HFFc6 (cell line): ENCODE data around the gene GRIN3B. TPM values are rescaled to one million over a fixed set of nuclear protein-coding genes. Genes with fewer than 3 reads are reported as not detected.

ENCODE experiments used
- DNase-seq: peaks from one replicate; pipeline ENCODE4 v3.0.0-alpha.2; 2018
- H3K27ac Mint-ChIP-seq: 2 replicates; pipeline ENCODE4 v1.8.0; 2020; ENCODE audit warnings: mild to moderate bottlenecking, mixed read lengths
- H3K27me3 Mint-ChIP-seq: 2 replicates; pipeline ENCODE4 v1.8.0; 2021; ENCODE audit warnings: mild to moderate bottlenecking, moderate library complexity, mixed read lengths; ENCODE audit not compliant: insufficient read depth
- H3K36me3 Mint-ChIP-seq: 2 replicates; pipeline ENCODE4 v1.8.0; 2021; ENCODE audit warnings: low read depth, mixed read lengths
- H3K4me1 Mint-ChIP-seq: 2 replicates; pipeline ENCODE4 v1.8.0; 2020; ENCODE audit warnings: low read depth, mixed read lengths
- H3K4me3 Mint-ChIP-seq: 2 replicates; pipeline ENCODE4 v1.8.0; 2020; ENCODE audit warnings: mild to moderate bottlenecking, moderate library complexity, mixed read lengths
- H3K9me3 Mint-ChIP-seq: 2 replicates; pipeline ENCODE4 v1.8.0; 2020; ENCODE audit warnings: mild to moderate bottlenecking, mixed read lengths
- total RNA-seq, 6 experiments: library from RNA; stranded (reverse); fragmentation: NEBNext Ultra II Directional; extraction: Animal tissue kit (Norgen Biotek cat#: 25700); gene quantifications; 2 replicates in 1 of 6; 3 replicates in 5 of 6; pipeline ENCODE4 v1.2.3, GENCODE V29; 2021
- TF ChIP-seq, protein P1 (sequence below): fragments of 200-600 bp; sonication (generic); IDR thresholded peaks from 2 replicates; pipeline ENCODE4 v1.5.0; 2021; ENCODE audit warnings: antibody characterized with exemption, mild to moderate bottlenecking

GRIN3B gene
- total RNA-seq, 6 experiments from 2014 or later: 0.34 to 0.66 (median 0.41) TPM

DNA sequence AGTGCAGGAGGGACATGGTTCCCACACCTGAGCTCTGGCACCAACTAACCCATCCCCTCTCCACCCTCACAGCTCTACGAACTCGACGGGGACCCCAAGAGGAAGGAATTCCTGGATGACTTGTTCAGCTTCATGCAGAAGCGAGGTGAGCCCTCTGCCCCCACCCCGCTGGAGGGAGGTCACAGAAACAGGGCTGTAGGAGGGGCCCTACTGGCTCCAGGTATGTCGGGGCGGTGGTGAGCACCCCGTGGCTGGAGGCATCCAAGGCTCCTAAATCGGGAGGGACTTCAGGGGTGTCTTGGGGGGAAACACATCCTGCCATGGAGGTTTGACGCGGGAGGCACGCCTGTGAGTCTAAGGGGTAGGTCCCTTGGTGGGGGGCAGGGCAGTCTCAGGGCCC is 40.2 kb upstream of the GRIN3B start:
- no peak for DNase-seq
- Mint-ChIP-seq H3K4me1 (peaks cover 23% of the 10 kb centered on the region), H3K9me3 (peaks cover 1% of the 10 kb centered on the region), H3K4me3 (no peak overlapping the region), H3K36me3 (peaks cover 19% of the 10 kb centered on the region), H3K27ac (no peak overlapping the region), H3K27me3 (no peaks in the 10 kb centered on the region; the same call in 1 of the 2 replicates)
- TF ChIP-seq, protein P1, sequence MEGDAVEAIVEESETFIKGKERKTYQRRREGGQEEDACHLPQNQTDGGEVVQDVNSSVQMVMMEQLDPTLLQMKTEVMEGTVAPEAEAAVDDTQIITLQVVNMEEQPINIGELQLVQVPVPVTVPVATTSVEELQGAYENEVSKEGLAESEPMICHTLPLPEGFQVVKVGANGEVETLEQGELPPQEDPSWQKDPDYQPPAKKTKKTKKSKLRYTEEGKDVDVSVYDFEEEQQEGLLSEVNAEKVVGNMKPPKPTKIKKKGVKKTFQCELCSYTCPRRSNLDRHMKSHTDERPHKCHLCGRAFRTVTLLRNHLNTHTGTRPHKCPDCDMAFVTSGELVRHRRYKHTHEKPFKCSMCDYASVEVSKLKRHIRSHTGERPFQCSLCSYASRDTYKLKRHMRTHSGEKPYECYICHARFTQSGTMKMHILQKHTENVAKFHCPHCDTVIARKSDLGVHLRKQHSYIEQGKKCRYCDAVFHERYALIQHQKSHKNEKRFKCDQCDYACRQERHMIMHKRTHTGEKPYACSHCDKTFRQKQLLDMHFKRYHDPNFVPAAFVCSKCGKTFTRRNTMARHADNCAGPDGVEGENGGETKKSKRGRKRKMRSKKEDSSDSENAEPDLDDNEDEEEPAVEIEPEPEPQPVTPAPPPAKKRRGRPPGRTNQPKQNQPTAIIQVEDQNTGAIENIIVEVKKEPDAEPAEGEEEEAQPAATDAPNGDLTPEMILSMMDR: peak; percentile 26; the same call in 1 of the 2 replicates

DNA sequence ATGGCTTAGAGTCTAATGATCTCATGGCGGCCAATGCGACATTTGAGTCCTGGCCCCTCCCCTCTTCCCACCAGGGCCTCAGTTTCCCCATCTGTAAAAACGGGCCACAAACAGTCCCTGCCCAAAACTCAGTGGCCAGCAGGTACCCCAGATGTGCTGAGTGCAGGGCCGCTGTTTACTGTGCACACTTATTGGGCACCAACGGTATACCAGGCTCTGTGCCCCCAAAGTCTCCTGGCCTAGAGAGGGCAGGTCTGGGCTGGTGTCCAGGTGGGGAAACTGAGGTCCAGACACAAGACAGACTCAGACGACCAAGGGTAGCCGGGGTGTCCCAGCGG is 39.6 kb upstream of the GRIN3B start:
- DNase-seq: no peak
- Mint-ChIP-seq H3K4me1 (peaks cover 23% of the 10 kb centered on the region), H3K4me3 (no peak overlapping the region), H3K27me3 (no peaks in the 10 kb centered on the region; the same call in 1 of the 2 replicates), H3K9me3 (peaks cover 5% of the 10 kb centered on the region), H3K27ac (no peak overlapping the region), H3K36me3 (peaks cover 24% of the 10 kb centered on the region)
- TF ChIP-seq, protein P1: no peak

DNA sequence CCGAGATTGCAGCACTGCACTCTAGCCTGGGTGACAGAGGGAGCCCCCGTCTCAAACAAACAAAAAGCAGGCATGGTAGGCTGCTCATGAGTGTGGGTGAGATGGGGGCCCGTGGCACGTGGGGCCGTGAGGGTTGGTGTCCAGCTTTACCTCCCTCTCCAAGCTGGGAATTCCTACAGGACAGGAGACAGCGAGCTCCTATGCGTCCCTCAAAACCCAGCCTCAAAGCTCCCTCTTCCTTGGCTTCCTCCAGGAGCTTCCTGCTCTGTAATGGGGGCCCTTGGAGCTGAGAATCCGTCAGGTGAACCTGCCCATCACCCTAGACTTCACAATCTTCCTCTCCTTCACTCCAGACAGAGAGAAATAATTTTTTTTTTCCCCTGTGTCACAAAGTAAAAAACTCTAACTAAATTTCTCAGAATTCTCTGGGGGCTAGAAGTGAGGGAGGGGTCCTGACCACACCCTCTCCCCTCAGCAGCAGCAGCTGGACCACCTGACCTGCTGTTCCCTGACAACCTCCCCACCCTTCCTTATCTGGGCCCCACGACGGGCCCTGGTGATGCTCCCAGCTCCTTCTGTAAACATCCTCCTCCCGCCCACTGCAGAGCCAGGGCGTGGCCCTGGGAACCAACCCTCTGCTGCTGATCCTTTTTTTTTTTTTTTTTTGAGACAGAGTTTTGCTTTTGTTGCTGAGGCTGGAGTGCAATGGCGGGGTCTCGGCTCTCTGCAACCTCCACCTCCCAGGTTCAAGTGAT is 38.2 kb upstream of the GRIN3B start:
- Mint-ChIP-seq H3K27me3 (no peaks in the 10 kb centered on the region; the same call in 1 of the 2 replicates), H3K4me1 (peaks cover 20% of the 10 kb centered on the region), H3K36me3 (peaks cover 32% of the 10 kb centered on the region), H3K4me3 (peak overlapping the region; percentile 61; the same call in 1 of the 2 replicates), H3K27ac (peak overlapping the region; percentile 80), H3K9me3 (peaks cover 5% of the 10 kb centered on the region)
- peak; percentile 19 for DNase-seq
- TF ChIP-seq, protein P1: no peak

DNA sequence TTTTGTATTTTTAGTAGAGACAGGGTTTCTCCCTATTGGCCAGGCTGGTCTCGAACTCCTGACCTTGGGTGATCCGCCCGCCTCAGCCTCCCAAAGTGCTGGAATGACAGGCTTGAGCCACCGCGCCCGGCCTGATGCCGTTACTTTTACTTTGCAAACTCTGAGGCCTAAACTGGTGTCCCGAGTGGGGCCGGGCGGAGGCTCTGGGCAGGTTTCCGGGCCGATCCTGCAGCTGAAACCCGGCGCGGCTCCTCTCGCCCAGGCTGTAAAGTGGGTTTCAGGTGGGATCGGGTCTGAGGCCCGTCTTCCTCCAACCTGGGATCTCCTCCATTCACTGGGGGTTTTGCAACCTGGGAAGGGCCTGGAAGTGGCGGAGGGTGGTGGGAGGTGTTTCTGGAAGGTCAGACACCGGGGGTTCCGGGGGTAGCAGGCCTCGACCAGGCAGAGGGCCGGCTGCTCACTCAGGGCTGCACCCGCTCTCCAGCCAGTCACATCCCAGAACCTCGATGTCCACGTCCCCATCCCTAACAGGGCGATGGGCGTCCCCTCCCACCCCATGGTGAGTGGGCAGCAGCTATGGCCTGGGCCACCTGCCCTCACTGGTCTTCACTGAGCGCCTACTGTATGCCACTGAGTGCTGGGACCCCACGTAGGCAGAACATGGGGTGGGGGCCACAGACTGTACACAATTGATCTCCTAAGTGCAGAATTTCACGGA is 37.4 kb upstream of the GRIN3B start:
- Mint-ChIP-seq H3K9me3 (peaks cover 5% of the 10 kb centered on the region), H3K36me3 (peaks cover 38% of the 10 kb centered on the region), H3K27ac (no peak overlapping the region; the same call in 1 of the 2 replicates), H3K4me1 (peaks cover 15% of the 10 kb centered on the region), H3K4me3 (no peak overlapping the region), H3K27me3 (no peaks in the 10 kb centered on the region; the same call in 1 of the 2 replicates)
- DNase-seq: no peak
- TF ChIP-seq, protein P1: no peak

DNA sequence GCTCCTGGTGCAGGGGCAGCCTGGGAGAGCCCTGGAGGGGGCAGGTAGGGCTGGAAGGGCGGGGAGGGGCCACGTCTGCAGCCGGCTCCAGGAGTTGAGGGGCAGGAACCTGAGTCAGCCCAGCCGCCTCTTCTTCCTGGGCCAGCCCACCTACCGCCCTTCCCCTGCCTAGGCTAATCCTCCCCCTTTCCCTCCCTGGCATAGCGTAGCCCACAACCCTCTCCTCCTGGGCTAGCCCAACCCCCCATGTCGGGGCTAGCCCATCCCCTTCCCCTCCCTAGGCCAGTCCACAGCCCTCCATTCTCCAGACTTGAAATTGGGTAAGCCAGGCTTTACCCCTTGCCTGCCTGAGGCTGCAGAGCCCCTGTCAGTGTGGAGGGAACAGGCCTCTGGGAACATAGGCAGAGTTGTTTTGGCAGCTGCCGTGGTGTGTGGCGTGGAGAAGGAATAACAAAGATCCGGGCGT is 36.7 kb upstream of the GRIN3B start:
- no peaks in the 10 kb centered on the region; the same call in 1 of the 2 replicates for H3K27me3 Mint-ChIP-seq
- H3K4me3 Mint-ChIP-seq: no peak overlapping the region
- peaks cover 5% of the 10 kb centered on the region for H3K9me3 Mint-ChIP-seq
- H3K27ac Mint-ChIP-seq: no peak overlapping the region
- DNase-seq: no peak
- H3K4me1 Mint-ChIP-seq: peaks cover 15% of the 10 kb centered on the region
- peaks cover 43% of the 10 kb centered on the region for H3K36me3 Mint-ChIP-seq
- TF ChIP-seq, protein P1: no peak
